ENCODE results near the gene ZNF415.
"Not testable (repeated sequence)": the region's sequence is repeated elsewhere in the genome, so short reads cannot be mapped to it uniquely, and the experiment has no call there.

The ZNF415 gene

GRCh38 chr19:53132141-53132991 lies at the start of gene ZNF415:
TSS of gene ZNF415 (minus strand) at chr19:53132910. CDS start at chr19:53122676, 10,234 bp downstream.
- peak; percentile 55 for DNase-seq

GRCh38 chr19:53182202-53182601 lies 49.5 kb upstream of the ZNF415 start:
- DNase-seq, result no peak

- no peak for DNase-seq
These were observed 45.3 kb upstream of the ZNF415 start for GRCh38 chr19:53177986-53178385.

GRCh38 chr19:53172889-53173288 lies 40.2 kb upstream of the ZNF415 start:
- no peak for DNase-seq

- no peak for DNase-seq
These were observed 33.0 kb upstream of the ZNF415 start for GRCh38 chr19:53165691-53166091.

- DNase-seq, result no peak
These were observed 28.4 kb upstream of the ZNF415 start for GRCh38 chr19:53161123-53161522.

GRCh38 chr19:53160350-53160749 lies 27.6 kb upstream of the ZNF415 start:
- no peak for DNase-seq

GRCh38 chr19:53158119-53158656 lies 25.5 kb upstream of the ZNF415 start:
- peak; percentile 38 for DNase-seq

- no peak for DNase-seq
These were observed 24.9 kb upstream of the ZNF415 start for GRCh38 chr19:53157626-53158025.

- peak; percentile 27 for DNase-seq
These were observed 24.1 kb upstream of the ZNF415 start for GRCh38 chr19:53156850-53157249.

GRCh38 chr19:53147645-53148044 lies 14.9 kb upstream of the ZNF415 start:
- no peak for DNase-seq

- no peak for DNase-seq
These were observed 7.6 kb upstream of the ZNF415 start for GRCh38 chr19:53140351-53140750.

- DNase-seq, result no peak
These were observed 3.7 kb upstream of the ZNF415 start for GRCh38 chr19:53136432-53136831.

GRCh38 chr19:53131727-53132126 lies 983 bp downstream of the ZNF415 start:
- DNase-seq, result no peak

- peak; percentile 9 for DNase-seq
These were observed 1.6 kb downstream of the ZNF415 start for GRCh38 chr19:53131085-53131590.

- DNase-seq, result no peak
These were observed 2.2 kb downstream of the ZNF415 start for GRCh38 chr19:53130506-53130905.

GRCh38 chr19:53126733-53127526 lies 5.8 kb downstream of the ZNF415 start:
- not testable (repeated sequence) for DNase-seq

- no peak for DNase-seq
These were observed 9.3 kb downstream of the ZNF415 start for GRCh38 chr19:53123400-53123799.

GRCh38 chr19:53112286-53112685 lies 20.4 kb downstream of the ZNF415 start:
- no peak for DNase-seq

GRCh38 chr19:53109527-53109926 lies 23.2 kb downstream of the ZNF415 start:
- no peak for DNase-seq

GRCh38 chr19:53103234-53104203 lies 29.2 kb downstream of the ZNF415 start, which contains the start of gene ZNF160:
TSS of gene ZNF160 (minus strand) at chr19:53103422. CDS start at chr19:53086276, 17,146 bp downstream.
- DNase-seq, result peak; percentile 99

- peak; percentile 53 for DNase-seq
These were observed 29.9 kb downstream of the ZNF415 start for GRCh38 chr19:53102756-53103233.

All from suppressor macrophage treated with lipopolysaccharide for 4 hours (primary cell).